ACHN (cell line): ENCODE data around the gene SLC2A13.
A peak's percentile ranks its signal among the peaks of the same experiment; 100 is the strongest.
"Not testable (repeated sequence)": the region's sequence is repeated elsewhere in the genome, so short reads cannot be mapped to it uniquely, and the experiment has no call there.

Experiments
- DNase-seq: peaks from one replicate; pipeline ENCODE4 v3.0.0-alpha.2; 2015
- in situ Hi-C: cut with HindIII; loops from 2 replicates; pipeline ENCODE4 v1.10.0; 2017; ENCODE audit warnings: low sequenced_read_pairs, low pct_ligation_motif_present, low pct_unique_long_range_greater_than_20kb

Gene SLC2A13

DNA sequence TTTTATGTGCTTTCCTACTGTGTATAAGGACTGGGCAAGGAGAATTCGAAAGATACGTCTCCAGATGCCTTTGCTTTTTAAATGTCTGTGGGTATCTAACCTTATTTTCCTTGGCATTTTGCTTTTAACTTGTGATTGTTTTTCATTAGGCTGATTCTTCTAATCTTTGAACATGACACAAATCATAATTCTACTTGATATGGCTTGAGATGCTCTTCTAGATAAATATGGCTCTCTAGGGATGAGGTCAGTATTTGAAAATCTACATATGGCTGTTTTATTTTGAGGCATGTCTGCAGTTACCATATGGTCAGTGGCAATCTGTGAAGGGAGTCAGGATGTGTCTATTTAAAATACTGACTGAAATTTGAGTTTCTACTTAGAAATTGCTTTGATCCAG is 139.2 kb downstream of the SLC2A13 start:
- in situ Hi-C loops = no loop called here
- DNase-seq = no peak

DNA sequence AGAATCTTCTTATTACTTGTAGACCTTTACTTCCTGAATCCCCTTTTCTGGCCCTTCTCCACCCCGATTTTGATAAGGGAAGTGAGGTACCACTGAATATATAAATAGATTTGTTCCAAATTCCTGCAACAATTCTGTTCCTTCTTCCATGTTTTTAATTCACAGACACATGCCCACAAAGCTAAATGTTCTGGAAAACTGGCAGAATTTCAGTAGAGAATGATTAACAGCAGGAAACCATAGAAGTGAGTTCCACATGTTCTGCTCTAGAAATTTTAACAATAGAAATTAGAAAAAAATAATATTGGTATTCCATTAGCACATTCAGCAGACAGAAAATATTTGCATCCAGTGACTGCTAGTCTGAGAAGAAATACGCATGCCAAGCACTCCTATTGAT is 139.6 kb downstream of the SLC2A13 start:
- in situ Hi-C loops = no loop called here
- peak; percentile 49 for DNase-seq

DNA sequence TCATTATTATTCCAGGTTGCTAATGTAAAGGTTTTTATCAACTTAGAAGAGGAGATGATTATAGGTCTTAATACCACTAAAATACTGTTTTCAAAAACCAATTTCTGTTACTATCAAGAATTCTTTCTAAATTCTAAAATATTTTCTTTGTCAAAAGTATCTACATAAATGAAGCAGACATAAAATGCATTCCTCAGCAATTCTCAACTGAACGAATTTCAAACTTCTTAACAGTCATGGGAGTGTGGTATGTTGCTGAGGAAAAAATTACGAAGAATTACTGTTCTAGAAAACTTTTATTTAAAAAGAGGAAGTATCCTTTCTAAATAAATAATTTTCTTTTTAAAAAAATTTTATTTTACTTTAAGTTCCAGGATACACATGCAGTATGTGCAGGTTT is 146.4 kb downstream of the SLC2A13 start:
- no peak for DNase-seq

DNA sequence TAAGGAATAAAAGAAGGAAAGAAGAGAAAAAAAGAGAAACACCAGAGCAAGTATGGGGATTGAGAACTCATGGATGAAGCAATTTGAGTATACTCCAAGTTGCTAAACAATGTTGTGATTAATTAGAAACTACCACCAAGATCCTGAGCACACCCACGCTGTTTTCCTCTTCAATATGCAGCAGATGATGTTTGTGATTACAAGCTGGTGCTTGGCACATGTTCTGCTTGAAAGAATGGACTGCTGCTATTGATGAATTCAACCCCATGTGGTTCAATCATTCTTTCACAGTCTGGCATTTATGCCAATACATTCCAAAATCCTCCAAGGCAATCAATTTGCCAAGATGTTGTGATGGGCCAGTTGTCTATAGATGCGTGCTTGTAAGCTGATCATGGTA is 146.8 kb downstream of the SLC2A13 start:
- in situ Hi-C loops = no loop called here
- no peak for DNase-seq

More for the DNA sequence above, 146.4 kb downstream of the SLC2A13 start:
- in situ Hi-C loops = no loop called here

DNA sequence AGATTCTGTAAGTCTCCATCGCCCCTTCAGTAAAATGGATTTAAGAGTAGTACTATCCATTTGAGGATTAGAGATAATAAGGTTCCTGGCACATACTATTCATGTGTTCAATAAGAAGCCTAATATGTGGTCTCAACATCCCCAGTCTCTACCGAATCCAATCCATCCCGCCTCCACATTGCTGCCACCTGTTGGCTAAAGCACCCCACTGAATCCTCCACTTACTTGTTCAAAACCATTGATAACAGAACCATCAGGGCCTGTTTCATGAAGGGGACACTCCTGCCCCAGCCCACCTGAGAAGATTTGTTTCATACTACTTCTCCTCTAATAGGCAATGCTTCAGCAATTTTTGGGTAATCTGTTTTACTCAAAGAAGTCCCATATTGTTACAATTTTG is 147.5 kb downstream of the SLC2A13 start:
- in situ Hi-C loops = no loop called here
- peak; percentile 22 for DNase-seq

DNA sequence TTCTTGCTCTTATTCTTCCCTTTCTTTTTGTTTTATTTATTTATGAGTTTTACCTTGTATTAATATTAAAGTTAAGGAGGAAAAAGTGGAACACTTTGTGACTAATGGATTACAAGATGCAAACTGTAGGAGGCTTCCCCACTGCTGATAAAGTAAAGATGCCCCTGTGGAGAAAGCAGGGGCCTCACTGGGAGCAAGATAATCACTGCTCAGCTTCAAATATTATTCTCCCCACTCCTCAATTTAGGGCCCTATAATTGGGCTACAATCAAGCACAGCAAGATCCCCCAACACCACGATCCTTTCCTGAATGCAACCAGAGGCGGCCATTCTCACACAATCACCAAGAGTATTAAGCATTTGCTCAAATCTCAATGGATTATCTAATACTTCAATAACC is 149.2 kb downstream of the SLC2A13 start:
- in situ Hi-C loops = no loop called here

DNA sequence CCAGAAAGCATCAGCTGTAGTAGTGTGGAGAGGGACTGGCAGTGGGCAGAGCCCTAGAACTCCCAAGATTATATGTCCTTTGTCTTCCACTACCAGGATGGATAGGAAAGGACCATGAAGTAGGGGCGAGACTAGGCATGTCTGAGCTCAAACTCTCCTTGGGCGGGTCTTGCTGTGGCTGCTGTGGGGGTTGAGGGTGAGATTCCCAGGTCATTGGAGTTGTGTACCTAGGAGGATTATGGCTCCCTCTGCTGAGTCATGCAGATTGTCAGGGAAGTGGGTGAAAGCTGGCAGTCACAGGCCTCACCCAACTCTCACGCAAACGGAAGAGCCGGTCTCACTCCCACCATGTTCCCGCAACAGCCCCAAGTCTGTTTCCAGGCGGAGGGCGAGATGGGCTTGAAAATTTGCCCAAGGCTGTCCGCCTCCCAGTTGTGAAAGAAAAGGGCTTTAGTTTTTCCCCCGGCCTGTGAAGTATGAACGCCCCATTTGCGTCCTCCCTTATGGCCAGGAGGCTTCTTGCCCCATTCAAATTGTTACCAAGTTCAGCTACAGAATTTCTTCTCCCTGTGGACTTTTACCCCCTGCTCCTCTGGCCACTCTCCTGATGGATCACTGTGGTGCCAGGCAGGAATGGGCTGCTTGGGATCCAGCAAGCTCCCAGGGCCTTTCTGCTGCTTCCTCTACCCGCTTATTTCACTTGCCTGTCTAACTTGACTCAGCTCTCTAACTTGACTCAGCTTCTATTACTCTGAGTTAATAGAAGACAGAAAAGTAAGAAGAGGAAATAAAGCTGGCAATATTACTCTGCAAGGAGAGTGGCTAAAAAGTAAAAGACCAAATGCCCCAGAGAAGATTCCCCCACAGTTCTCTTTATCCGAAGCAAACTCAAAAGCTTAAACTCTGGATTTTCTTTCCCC is 159.3 kb downstream of the SLC2A13 start:
- DNase-seq = peak; percentile 10
- in situ Hi-C loops = no loop called here

More for the DNA sequence above, 149.2 kb downstream of the SLC2A13 start:
- no peak for DNase-seq

DNA sequence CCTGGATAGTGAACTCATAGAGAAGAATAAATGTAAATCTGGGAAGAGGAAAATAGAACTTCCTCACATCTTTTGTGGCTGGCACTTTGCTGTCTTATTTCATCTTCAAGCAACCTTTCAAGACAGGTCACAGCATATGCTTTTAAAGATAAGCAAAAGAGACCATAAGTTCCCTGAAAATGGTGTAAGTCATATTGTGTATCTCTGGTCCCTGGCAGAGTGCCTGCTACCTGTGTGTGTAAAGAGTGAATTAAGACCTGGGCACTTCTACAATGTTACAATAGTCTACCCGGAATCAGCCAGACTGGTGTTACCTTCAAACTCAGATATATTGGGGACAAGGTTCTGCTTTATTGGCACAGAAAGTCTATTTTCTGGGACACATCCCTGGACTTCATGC is 168.8 kb downstream of the SLC2A13 start:
- in situ Hi-C loops = no loop called here

DNA sequence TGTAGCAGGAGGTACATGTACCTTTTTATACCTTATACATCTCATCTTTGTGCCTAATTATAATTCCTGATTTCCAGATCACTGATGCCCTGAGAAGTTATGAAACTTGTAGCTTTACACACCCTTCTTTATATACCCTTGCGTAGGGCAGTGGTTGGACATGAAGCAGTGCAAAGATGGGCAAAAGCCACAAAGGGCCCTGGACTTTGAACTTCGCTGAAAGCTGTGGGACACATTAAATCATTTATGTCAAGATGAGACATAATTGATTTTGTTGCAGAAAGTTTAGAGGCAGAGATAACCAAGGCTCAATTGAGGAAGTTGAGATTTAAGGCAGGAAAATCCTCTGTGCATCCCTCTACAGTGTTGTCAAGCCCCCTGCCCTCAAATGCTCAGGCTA is 170.0 kb downstream of the SLC2A13 start:
- no peak for DNase-seq
- in situ Hi-C loops = no loop called here

More for the DNA sequence above, 168.8 kb downstream of the SLC2A13 start:
- DNase-seq = no peak

DNA sequence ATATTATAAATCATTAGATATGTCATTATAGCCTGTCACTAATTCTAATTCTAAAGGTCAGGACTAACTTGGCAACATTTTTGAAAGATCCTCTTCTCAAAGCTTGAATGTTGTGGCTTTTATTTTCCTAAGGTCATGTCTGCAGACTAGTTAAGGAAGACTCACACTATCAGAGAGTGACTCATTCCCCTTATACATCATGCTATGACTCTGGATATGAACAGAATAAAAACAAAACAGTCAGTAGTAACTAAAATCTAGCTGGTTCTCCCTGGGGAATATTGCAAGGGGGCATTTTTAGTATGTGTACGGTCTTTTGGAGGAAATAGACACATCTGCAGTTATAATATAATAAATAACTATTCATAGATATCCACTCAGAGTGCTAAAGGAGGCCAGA is 170.6 kb downstream of the SLC2A13 start:
- no peak for DNase-seq
- in situ Hi-C loops = no loop called here

DNA sequence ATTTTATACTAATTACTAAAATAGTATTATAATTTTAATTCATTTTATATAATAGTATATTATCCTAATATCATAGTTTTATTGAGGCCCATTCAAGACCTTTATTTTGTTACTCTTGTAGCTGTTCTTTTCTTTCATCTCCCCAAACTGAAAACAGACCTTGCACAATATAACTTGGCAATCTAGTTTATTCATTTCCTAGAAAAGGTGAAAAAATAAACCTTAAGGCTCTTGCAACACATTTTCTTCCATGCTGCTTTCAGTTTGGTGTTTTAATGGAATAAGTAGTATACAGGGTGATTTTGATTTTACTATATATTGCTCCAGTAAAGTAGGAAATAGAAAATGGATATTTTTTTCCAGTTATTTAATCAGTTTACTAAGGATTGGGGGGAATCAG is 174.0 kb downstream of the SLC2A13 start:
- DNase-seq = no peak
- in situ Hi-C loops = no loop called here

DNA sequence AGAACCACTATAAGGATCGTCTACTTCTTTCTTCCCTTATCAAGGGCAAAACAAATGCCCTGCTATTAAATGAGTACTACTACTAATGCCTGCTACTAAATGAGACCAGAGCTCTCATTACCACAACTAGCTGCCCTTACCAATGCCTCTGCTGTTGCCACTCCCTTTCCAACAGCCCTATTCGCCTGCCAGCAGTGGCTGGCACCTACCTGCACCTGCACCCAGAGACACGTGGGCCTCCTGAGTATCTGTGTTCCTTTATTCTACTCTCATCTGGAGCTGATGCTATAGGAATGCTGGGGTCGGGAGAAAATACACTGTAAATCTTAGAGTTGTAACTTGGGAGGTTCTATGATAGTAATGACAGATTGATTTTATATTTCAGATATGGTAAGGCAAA is 174.7 kb downstream of the SLC2A13 start:
- in situ Hi-C loops = no loop called here
- DNase-seq = no peak

DNA sequence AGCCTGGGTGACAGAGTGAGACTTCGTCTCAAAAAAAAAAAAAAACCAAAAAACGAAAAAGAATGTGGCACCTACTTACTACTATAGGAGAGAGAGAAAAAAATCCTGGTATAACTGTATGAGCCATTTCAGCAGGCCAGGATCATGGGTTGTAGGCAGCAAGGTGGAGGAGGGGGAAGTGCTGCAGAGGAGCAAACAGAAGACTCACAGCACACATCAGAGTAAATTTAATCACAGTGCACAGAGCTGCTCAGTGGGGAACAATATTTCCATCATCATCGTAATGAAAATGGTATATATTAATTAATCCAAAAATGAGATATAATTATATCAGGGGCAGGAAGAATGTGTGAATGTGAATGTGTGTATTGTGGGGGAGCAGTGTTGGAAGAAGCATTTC is 175.8 kb downstream of the SLC2A13 start:
- in situ Hi-C loops = no loop called here
- no peak for DNase-seq

DNA sequence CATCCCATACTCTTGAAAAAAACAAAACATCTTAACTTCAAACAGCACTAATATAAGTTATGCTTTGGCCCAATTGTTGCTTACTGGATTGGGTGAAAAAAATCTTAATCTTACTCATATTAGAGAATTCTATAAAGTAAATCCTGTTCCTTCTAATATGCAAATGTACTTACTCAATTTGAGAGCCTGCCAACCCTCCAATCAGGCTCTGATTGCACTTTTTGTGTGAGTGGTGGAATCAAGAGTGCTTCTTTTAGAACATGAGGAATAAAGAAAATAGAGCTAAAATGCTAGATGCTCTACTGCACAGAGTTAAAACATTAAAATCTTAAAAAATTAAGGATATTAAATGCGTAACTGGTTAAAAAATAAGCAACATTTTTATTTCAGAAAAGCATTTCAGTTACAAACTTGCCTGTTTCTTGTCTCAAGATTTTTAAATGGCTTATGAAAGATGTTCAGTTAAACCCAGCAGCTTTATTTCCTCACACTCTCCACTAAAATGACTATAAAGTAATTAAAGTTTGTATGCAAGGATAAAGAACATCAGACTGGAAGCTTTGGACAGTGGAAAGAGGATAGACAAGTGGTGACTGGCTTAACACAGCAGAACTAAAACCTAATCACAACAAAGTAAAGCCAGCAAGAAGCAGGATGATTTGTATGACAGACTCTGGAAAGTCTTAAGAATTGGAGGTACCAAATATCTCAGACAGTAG is 177.5 kb downstream of the SLC2A13 start:
- in situ Hi-C loops = no loop called here
- no peak for DNase-seq

DNA sequence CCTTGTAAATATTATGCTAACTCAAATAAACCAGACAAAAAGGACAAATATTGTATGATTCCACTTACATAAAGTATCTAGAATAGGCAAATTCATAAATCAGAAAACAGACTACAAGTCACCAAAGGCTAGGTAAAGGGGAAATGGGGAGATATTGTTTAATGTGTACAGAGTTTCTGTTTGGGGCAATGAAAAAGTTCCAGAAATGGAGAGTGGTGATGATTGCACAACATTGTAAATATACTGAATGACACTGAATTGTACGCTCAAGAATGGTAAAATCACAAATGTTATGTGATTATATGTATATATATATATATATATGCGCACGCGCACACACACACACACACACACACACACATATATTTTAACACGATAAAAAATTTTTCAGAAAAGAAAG is 182.5 kb downstream of the SLC2A13 start:
- no peak for DNase-seq
- in situ Hi-C loops = no loop called here

DNA sequence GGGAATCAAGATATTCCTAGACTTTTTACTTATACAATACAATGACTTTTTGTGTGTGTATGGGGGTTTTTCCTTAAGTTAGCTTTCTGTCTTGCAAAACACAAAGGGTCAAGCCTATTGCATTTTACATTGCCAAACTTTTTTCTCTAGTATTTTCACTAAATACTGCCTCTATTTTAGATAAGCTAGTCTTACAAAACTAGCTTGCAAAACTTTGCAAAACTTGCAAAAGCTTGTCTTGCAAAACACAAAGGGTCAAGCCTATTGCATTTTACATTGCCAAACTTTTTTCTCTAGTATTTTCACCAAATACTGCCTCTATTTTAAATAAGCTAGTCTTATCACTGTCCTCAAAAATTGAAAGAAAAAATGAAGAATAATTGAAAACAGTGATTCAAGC is 183.3 kb downstream of the SLC2A13 start:
- DNase-seq, in situ Hi-C loops: not testable (repeated sequence)

DNA sequence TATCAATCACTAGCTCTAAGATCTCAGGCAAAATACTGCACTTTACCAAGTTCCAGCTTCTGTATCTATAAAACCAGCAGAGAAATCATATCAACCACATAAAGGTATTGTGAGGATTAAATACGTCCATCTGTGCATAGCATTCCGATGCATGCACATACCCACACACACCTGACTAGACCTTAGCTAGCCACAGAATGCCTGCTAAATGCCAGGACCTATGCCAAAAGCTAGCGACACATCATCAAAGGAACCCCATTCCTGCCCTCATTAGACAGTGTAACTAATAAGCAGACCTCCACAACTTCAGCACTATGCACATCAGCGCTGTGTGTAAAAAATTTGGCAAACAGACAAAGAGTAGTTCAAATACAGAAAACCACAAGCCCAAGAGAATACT is 185.2 kb downstream of the SLC2A13 start:
- no peak for DNase-seq
- in situ Hi-C loops = no loop called here

DNA sequence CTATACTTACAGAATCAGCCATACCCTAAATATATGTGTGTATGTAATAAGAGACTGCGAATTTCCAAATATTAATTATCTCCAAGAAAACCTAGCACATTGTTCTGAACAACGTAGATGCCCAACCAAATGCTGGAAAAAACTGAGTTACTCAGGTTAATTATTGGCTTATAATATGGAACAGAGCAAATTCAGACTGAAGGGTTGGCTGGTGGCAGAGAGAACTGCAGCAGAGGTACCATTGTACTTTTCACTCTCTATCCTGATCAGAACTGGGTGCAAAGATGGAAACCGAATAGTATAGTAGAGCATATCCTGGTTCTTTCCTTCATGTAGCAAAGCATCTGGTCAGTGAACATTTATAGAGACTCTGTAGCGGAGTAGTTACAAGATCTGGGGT is 185.7 kb downstream of the SLC2A13 start:
- in situ Hi-C loops = no loop called here
- no peak for DNase-seq

DNA sequence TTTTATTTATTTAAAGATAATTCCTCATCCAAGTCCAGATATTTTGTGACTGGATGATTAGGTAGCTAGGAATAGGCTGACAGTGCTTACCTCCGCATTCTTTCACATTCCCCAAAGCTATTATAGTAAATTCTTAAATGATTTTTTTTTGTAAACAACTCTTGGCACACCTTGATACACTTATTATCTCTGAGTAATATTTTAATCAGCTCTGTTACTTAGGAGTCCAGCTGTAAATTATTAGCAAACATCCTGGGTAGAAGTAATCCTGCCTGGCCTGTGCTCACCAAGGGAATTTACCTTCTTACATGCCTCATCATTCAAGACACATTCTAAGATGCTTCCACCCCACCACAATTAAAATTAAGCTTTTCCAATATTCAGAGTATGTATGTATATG is 186.1 kb downstream of the SLC2A13 start:
- in situ Hi-C loops = no loop called here
- no peak for DNase-seq

DNA sequence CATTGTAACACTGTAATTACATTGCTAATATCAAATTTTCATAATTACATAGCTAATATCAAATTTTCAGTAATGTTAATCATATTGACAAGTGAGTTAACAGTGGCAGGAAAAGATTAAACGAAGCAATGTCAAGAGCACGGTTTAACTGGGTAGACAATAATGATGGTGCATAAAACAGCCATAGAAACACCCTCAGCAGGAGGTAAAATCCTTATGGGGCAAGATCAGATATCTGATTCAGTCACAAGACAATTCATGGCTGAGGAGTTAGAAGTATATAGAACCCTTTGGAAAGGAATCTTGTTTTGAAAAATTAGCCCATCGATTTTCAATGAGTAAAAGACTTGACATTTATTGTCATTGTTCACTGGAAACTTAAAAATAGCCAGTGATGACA is 190.6 kb downstream of the SLC2A13 start:
- DNase-seq = no peak
- in situ Hi-C loops = no loop called here
